GM12878 (cell line): ENCODE data around the gene IFIT2. TPM values are rescaled to one million over a fixed set of nuclear protein-coding genes. Genes with fewer than 3 reads are reported as not detected.

Source experiments
- ATAC-seq: fragments of 200-7000 bp; cut with Tn5 transposase; 3 replicates; pipeline ENCODE4 v1.9.1; 2020; ENCODE audit warnings: mild to moderate bottlenecking, moderate library complexity
- BruUV-seq: library from RNA; stranded (reverse); fragments of 400-500 nt; replicated peaks from 2 replicates; lab custom pipeline; 2021; lab: Mats Ljungman, UMichigan
- CTCF ChIA-PET: fragments of 300-600 bp; sonication (Branson Sonifier 250); formaldehyde crosslinking; extraction: SDS; loops from one replicate; lab custom pipeline; 2021; ENCODE audit warnings: inconsistent platforms; lab: Yijun Ruan, JAX
- POLR2A ChIA-PET: fragments of 350-600 bp; formaldehyde crosslinking; extraction: SDS; loops from one replicate; lab custom pipeline; 2021; ENCODE audit warnings: inconsistent platforms; lab: Charles Lee
- RAD21 ChIA-PET: fragments of 300-600 bp; sonication (Branson Sonifier 250); formaldehyde crosslinking; loops from one replicate; lab custom pipeline; 2023; ENCODE audit warnings: antibody characterized with exemption; ENCODE audit not compliant: unreplicated experiment; lab: Charles Lee
- SMC1A ChIA-PET: fragments of 300-600 bp; sonication (Branson Sonifier 250); formaldehyde crosslinking; loops from one replicate; lab custom pipeline; 2023; ENCODE audit not compliant: unreplicated experiment, uncharacterized antibody; lab: Charles Lee
- DNase-seq: peaks from one replicate; pipeline ENCODE4 v3.0.0-alpha.2; 2011; ENCODE audit warnings: low read depth, low spot score
- FAIRE-seq: peaks from 3 replicates; lab custom pipeline; 2011; peaks lifted over from hg19 to GRCh38; lab: Jason Lieb, UNC
- H2AFZ ChIP-seq: 2 replicates; pipeline ENCODE4 v1.6.0; 2011; ENCODE audit warnings: low read depth, low read length, control low read depth; ENCODE audit not compliant: control insufficient read depth
- H3K27ac ChIP-seq: 2 replicates; pipeline ENCODE4 v1.5.1; 2011; ENCODE audit warnings: control low read depth; ENCODE audit not compliant: control insufficient read depth, insufficient read depth
- H3K27me3 ChIP-seq, 2 experiments: replicated peaks in 1 of 2; 2 replicates each; pipeline versions ENCODE4 v1.6.0 to v1.6.1; 2011; ENCODE audit warnings: low read length in 1 of 2; ENCODE audit not compliant: control insufficient read depth in 2 of 2, insufficient read depth in 2 of 2
- H3K36me3 ChIP-seq, 2 experiments: 2 replicates each; pipeline ENCODE4 v1.5.1; 2011; ENCODE audit warnings: low read length in 1 of 2; ENCODE audit not compliant: control insufficient read depth in 2 of 2, insufficient read depth in 2 of 2
- H3K4me1 ChIP-seq: 2 replicates; pipeline ENCODE4 v1.6.1; 2011; ENCODE audit warnings: mild to moderate bottlenecking, low read length, moderate library complexity, mixed read lengths; ENCODE audit not compliant: control insufficient read depth, insufficient read depth
- H3K4me2 ChIP-seq: 2 replicates; pipeline ENCODE4 v1.6.0; 2011; ENCODE audit warnings: control low read depth; ENCODE audit not compliant: control insufficient read depth, insufficient read depth
- H3K4me3 ChIP-seq: fragments of 200-600 bp; sonication (generic); 2 replicates; pipeline ENCODE4 v1.5.1; 2016
- H3K79me2 ChIP-seq: 2 replicates; pipeline ENCODE4 v1.6.0; 2011; ENCODE audit warnings: low read length; ENCODE audit not compliant: control insufficient read depth, insufficient read depth
- H3K9ac ChIP-seq: 2 replicates; pipeline ENCODE4 v1.8.0; 2011; ENCODE audit warnings: low read length, control low read depth, mixed read lengths; ENCODE audit not compliant: control insufficient read depth, insufficient read depth
- H3K9me3 ChIP-seq: replicated peaks from 3 replicates; pipeline ENCODE4 v1.5.1; 2011; ENCODE audit warnings: mild to moderate bottlenecking, low read length; ENCODE audit not compliant: control insufficient read depth, insufficient read depth
- H4K20me1 ChIP-seq: 2 replicates; pipeline ENCODE4 v1.6.0; 2011; ENCODE audit not compliant: control insufficient read depth, insufficient read depth
- CHD1 ChIP-seq: IDR thresholded peaks from 2 replicates; pipeline ENCODE4 v1.6.1; 2012; ENCODE audit warnings: low read depth, low read length, improper control_type of control experiment
- KAT2A ChIP-seq: conservative IDR thresholded peaks from 2 replicates; pipeline ENCODE4 v1.6.1; 2011; ENCODE audit warnings: low read depth, low read length; ENCODE audit not compliant: control insufficient read depth
- NR2F1 ChIP-seq: fragments of 450-650 bp; conservative IDR thresholded peaks from 2 replicates; pipeline ENCODE4 v1.6.1; 2017; ENCODE audit warnings: mild to moderate bottlenecking
- NRF1 ChIP-seq: conservative IDR thresholded peaks from 2 replicates; pipeline ENCODE4 v1.6.1; 2011; ENCODE audit warnings: mild to moderate bottlenecking, low read depth, low read length, improper control_type of control experiment
- RUNX3 ChIP-seq: IDR thresholded peaks from 2 replicates; pipeline ENCODE4 v1.6.1; 2012; ENCODE audit warnings: low read length, inconsistent platforms
- WGBS: methylation state at CpG from one replicate; pipeline ENCODE4 v1.1.6; 2016; ENCODE audit warnings: low lambda C conversion rate; ENCODE audit not compliant: insufficient replicate concordance, insufficient coverage; ENCODE audit errors: missing lambda C conversion rate; 5-methylcytosine and 5-hydroxymethylcytosine counted together
- in situ Hi-C: fragments of 300-500 bp; cut with MboI; formaldehyde crosslinking; loops from 9 replicates; pipeline ENCODE4 v1.14.3; 2018; ENCODE audit warnings: mixed read lengths
- intact Hi-C: fragments of 100-400 bp; cut with micrococcal nuclease; formaldehyde crosslinking; loops from one replicate; pipeline ENCODE4 v1.14.2; 2022; ENCODE audit not compliant: unreplicated experiment
- polyA plus RNA-seq, 11 experiments: library from polyadenylated mRNA; depleted of rRNA in 4 of 11; unstranded in 6 of 11; stranded (reverse) in 5 of 11; fragments of >200 nt; fragmentation: Nextera tagmentation in 4 of 11; fragmentation: Illumina TruSeq in 1 of 11; extraction: Ambion mirVana in 4 of 11; extraction: Trizol in 1 of 11; gene quantifications; 1 replicate in 1 of 11; 2 replicates in 10 of 11; pipeline versions ENCODE4 v1.2.1 to v1.2.3, GENCODE V29; 2011 to 2016; ENCODE audit warnings: inconsistent platforms in 2 of 11, missing spikeins in 2 of 11, low read depth in 1 of 11
- total RNA-seq, 4 experiments: library from RNA; depleted of rRNA in 3 of 4; stranded (reverse); fragments of >200 nt in 3 of 4; fragmentation: Illumina TruSeq in 1 of 4; extraction: Trizol in 1 of 4; gene quantifications; 2 replicates each; pipeline versions ENCODE4 v1.2.1 to v1.2.3, GENCODE V29; 2013 to 2021
- TF ChIP-seq, protein P1 (sequence below): fragments of 450-650 bp; formaldehyde crosslinking; IDR thresholded peaks from 2 replicates; pipeline ENCODE4 v1.4.0; 2022; ENCODE audit warnings: mild to moderate bottlenecking, moderate library complexity
- TF ChIP-seq, protein P2 (sequence below): fragments of 450-650 bp; IDR thresholded peaks from 2 replicates; pipeline ENCODE4 v1.6.1; 2016; ENCODE audit warnings: mild to moderate bottlenecking

Gene IFIT2
- total and polyA plus RNA-seq, 10 of the 15 experiments (the other 5 are each of a cell fraction or from before 2014, with no cell fraction given): 5.2 to 14.8 (median 9.7) TPM

DNA sequence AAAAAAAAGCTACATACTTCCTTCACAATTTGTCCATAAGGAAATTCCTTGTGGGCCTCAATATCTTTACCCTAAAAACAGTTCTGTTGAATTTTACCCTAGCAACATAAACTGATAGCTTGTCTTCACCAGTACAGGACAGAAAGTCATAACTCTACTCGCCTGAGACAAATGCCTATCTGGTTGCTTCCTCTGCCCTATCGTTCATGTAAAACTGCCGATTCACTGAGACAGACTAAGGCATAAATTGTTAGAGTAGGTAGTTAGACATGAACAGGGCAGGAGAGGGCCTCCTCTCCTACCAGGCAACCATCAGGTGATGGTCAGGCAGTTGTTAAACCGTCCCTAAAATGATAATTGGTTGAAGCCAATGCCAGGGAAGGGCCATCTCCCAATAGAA, 51.0 kb downstream of the IFIT2 start (continued):
- no peak for TF ChIP-seq CHD1

DNA sequence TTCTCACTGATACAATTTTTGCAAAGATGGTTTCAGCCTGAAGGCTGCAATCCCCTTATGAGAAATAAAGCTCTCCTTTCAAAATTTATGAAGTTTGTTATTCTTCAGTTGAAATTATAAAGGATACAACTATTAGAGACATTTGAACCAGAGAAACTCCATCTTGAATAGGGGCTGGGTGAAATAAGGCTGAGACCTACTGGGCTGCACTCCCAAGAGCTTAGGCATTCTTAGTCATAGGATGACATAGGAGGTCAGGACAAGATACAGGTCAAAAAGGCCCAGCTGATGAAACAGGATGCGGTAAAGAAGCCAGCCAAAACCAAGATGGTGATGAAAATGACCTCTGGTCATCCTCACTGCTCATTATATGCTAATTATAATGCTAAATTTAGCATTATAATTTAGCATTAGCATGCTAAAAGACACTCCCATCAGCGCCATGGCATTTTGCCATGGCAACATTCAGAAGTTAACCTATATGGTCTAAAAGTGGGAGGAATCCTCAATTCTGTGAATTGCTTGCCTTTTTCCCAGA, 53.6 kb downstream of the IFIT2 start:
- H3K9me3 ChIP-seq: no peaks in the 10 kb centered on the region
- 93% methylated on average over 2 of the region's 2 CpGs for WGBS
- H3K79me2 ChIP-seq: no peaks in the 10 kb centered on the region
- no peak overlapping the region for H3K9ac ChIP-seq
- no peak overlapping the region for H3K4me2 ChIP-seq
- H3K27ac ChIP-seq: no peak overlapping the region
- intact Hi-C loops: no loop called here
- ATAC-seq (no peak), DNase-seq (no peak), FAIRE-seq (no peak)
- no peak overlapping the region for H3K4me3 ChIP-seq
- POLR2A ChIA-PET: no interaction called here
- in situ Hi-C loops: no loop called here
- CTCF ChIA-PET: interaction anchor here (1.2 to 4.1 kb wide), 3 partner anchors 8 to 13 kb away, joined by 3 to 22 read pairs (median 9); no protein-coding TSS in a partner anchor
- peaks cover 12% of the 10 kb centered on the region; the same call in 1 of the 2 replicates for H3K4me1 ChIP-seq
- SMC1A ChIA-PET: interaction anchor here (0.6 to 4.8 kb wide), 5 partner anchors 11 to 105 kb away, joined by 3 to 40 read pairs (median 4); no protein-coding TSS in a partner anchor
- no peak overlapping the region for H2AFZ ChIP-seq
- no peaks in the 10 kb centered on the region for H3K27me3 ChIP-seq
- TF ChIP-seq RUNX3: no peak
- TF ChIP-seq, protein P1, sequence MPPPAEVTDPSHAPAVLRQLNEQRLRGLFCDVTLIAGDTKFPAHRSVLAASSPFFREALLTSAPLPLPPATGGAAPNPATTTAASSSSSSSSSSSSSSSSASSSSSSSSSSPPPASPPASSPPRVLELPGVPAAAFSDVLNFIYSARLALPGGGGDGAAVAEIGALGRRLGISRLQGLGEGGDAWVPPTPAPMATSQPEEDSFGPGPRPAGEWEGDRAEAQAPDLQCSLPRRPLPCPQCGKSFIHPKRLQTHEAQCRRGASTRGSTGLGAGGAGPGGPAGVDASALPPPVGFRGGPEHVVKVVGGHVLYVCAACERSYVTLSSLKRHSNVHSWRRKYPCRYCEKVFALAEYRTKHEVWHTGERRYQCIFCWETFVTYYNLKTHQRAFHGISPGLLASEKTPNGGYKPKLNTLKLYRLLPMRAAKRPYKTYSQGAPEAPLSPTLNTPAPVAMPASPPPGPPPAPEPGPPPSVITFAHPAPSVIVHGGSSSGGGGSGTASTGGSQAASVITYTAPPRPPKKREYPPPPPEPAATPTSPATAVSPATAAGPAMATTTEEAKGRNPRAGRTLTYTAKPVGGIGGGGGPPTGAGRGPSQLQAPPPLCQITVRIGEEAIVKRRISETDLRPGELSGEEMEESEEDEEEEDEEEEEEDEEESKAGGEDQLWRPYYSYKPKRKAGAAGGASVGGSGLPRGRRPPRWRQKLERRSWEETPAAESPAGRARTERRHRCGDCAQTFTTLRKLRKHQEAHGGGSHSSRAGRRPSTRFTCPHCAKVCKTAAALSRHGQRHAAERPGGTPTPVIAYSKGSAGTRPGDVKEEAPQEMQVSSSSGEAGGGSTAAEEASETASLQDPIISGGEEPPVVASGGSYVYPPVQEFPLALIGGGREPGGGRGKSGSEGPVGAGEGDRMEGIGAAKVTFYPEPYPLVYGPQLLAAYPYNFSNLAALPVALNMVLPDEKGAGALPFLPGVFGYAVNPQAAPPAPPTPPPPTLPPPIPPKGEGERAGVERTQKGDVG (CRISPR knock-in tag): no peak
- TF ChIP-seq NR2F1: 0 out of 2 replicates have a peak, but pooled peaks have one; percentile 25
- TF ChIP-seq, protein P2, sequence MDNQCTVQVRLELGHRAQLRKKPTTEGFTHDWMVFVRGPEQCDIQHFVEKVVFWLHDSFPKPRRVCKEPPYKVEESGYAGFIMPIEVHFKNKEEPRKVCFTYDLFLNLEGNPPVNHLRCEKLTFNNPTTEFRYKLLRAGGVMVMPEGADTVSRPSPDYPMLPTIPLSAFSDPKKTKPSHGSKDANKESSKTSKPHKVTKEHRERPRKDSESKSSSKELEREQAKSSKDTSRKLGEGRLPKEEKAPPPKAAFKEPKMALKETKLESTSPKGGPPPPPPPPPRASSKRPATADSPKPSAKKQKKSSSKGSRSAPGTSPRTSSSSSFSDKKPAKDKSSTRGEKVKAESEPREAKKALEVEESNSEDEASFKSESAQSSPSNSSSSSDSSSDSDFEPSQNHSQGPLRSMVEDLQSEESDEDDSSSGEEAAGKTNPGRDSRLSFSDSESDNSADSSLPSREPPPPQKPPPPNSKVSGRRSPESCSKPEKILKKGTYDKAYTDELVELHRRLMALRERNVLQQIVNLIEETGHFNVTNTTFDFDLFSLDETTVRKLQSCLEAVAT: no peak
- no peak for TF ChIP-seq NRF1
- TF ChIP-seq KAT2A: no peak
- no peaks in the 10 kb centered on the region for H3K36me3 ChIP-seq
- no peaks in the 10 kb centered on the region for H4K20me1 ChIP-seq
- no TSS peak for BruUV-seq
- RAD21 ChIA-PET: interaction anchor here (1.0 kb wide), 1 partner anchor 9 kb away, joined by 3 read pairs; no protein-coding TSS in a partner anchor
